SH-SY5Y (cell line): ENCODE data around the gene DDIAS.

Source experiments
- GATA2 ChIP-seq: IDR thresholded peaks from 2 replicates; pipeline ENCODE4 v1.6.1; 2011; ENCODE audit warnings: mild to moderate bottlenecking, low read depth, low read length
- GATA3 ChIP-seq: IDR thresholded peaks from 2 replicates; pipeline ENCODE4 v1.6.1; 2011; ENCODE audit warnings: low read depth, mild to moderate bottlenecking, low read length, moderate library complexity

DNA sequence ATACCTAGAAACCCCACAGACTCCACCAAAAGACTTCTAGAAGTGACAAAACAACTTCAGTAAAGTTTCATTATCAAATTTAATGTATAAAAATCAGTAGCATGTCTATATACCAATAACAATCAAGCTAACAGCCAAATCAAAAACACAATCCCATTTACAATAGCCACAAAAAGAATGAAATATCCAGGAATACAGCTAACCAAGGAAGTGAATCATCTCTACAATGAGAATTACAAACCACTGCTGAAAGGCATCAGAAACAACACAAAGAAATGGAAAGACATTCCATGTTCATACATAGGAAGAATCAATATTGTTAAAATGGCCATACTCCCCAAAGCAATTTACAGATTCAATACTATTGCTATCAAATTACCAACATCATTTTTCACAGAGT lies 47.3 kb upstream of the DDIAS start:
- no peak for TF ChIP-seq GATA2
- TF ChIP-seq GATA3: no peak
